ENCODE data around the gene NR6A1. TPM values are rescaled to one million over a fixed set of nuclear protein-coding genes. Genes with fewer than 3 reads are reported as not detected.

NR6A1 gene
- total RNA-seq, 1 experiment from 2014 or later = 164 TPM

GRCh38 chr9:124504530-124505005 lies 266.5 kb downstream of the NR6A1 start:
- CTCF ChIA-PET = interaction anchor here (1.0 to 3.6 kb wide), 7 partner anchors 13 to 352 kb away, joined by 3 to 15 read pairs (median 6); partner anchors contain the start of gene WDR38

More at GRCh38 chr9:124504530-124505005, 266.5 kb downstream of the NR6A1 start:
- 0 out of 2 replicates have a peak, but pooled peaks cover 4% of the 10 kb centered on the region for H3K36me3 Mint-ChIP-seq
- H3K9me3 Mint-ChIP-seq = no peaks in the 10 kb centered on the region
- POLR2A ChIA-PET = no interaction called here
- H3K27ac Mint-ChIP-seq = no peak overlapping the region
- peaks cover 13% of the 10 kb centered on the region for H3K4me1 Mint-ChIP-seq
- TF ChIP-seq NFATC4 (CRISPR knock-in tag; IDR thresholded peaks at IDR 0.05) = no peak
- no peak for TF ChIP-seq SMAD4 (CRISPR knock-in tag; IDR thresholded peaks at IDR 0.05)
- no peak for TF ChIP-seq ATF6 (CRISPR knock-in tag; IDR thresholded peaks at IDR 0.05)
- no peak for TF ChIP-seq ZNF425 (CRISPR knock-in tag; conservative IDR thresholded peaks at IDR 0.05)
- no peak for TF ChIP-seq ZNF121 (CRISPR knock-in tag; IDR thresholded peaks at IDR 0.05)
- TF ChIP-seq RORB (CRISPR knock-in tag; IDR thresholded peaks at IDR 0.05) = no peak
- TF ChIP-seq ZSCAN18 (CRISPR knock-in tag; IDR thresholded peaks at IDR 0.05) = no peak
- TF ChIP-seq IRF1 (CRISPR knock-in tag; IDR thresholded peaks at IDR 0.05) = no peak
- no peak for TF ChIP-seq TEAD1 (CRISPR knock-in tag; IDR thresholded peaks at IDR 0.05)
- no peak for TF ChIP-seq ZBTB43 (CRISPR knock-in tag; IDR thresholded peaks at IDR 0.05)
- no peak for TF ChIP-seq HMGXB4 (CRISPR knock-in tag; IDR thresholded peaks at IDR 0.05)
- TF ChIP-seq CREB1 (CRISPR knock-in tag; IDR thresholded peaks at IDR 0.05) = no peak
- TF ChIP-seq MAX (CRISPR knock-in tag; IDR thresholded peaks at IDR 0.05) = no peak
- TF ChIP-seq CDX4 (CRISPR knock-in tag; IDR thresholded peaks at IDR 0.05; ENCODE audit: borderline replicate concordance) = no peak
- no peak for TF ChIP-seq ZNF416 (CRISPR knock-in tag; IDR thresholded peaks at IDR 0.05)
- no peak for TF ChIP-seq ZNF281 (CRISPR knock-in tag; IDR thresholded peaks at IDR 0.05)
- TF ChIP-seq E2F5 (CRISPR knock-in tag; IDR thresholded peaks at IDR 0.05) = no peak
- no peak for DNase-seq (ENCODE audit: low spot score)
- peak overlapping the region; percentile 85; the same call in 1 of the 2 replicates for H3K4me3 Mint-ChIP-seq
- ATAC-seq = peak; percentile 5
- peaks cover 59% of the 10 kb centered on the region for H3K27me3 Mint-ChIP-seq (ENCODE audit: low read depth)

Measured in WTC11 (cell line).